ENCODE data around the gene CEP78. TPM values are rescaled to one million over a fixed set of nuclear protein-coding genes. Genes with fewer than 3 reads are reported as not detected.

Gene CEP78
- total and polyA plus RNA-seq, 2 donors from 2014 or later: 7.5 to 8.9 TPM

DNA sequence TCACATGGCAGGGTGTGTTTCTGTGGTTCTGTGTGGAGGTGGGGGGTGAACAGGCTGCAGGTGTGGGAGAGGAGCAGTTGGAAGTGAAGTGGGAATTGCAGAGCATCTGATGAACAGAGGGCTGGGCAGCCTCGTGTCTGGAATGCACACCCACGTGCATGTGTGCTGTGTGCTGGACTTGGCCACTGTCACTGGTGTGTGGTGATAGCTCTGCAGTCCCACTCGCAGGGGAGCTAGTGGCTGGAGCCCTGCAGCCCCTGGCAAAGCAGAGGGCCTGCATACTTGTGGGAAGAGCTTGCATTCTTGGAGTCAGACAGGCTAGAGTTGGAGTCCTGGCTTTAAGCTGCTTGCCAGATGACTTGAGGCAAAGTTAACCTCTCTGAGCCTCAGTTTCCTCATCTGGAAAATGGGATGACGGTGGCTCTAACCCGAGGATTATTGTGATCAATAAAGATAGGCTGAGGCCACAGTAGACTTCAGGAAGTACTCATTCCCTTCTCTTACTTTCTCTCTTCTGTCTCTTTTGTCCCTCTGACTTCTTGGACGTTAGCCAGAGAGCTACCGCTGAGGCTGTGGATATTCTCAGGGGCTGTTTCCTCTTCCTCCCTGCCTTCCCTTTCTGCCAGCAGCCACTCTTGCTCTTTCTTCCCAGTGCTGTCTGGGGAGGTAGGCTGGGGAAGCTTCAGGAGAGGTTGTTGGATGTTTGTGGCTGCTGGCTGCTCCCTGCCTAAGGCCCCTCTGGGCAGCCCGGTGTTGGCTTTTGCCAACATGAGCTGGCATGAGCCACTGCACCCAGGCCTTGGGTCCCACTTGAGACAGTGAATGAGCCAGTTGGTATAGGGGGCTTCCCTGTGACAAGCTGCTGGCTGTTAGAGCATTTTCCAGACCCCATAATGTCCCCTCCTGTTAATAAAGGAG is 79.3 kb downstream of the CEP78 start:
- DNase-seq (peak in 1 of 5 donors; percentile 11), FAIRE-seq (no peak)
- Histone ChIP-seq H3K36me3 (ENCODE audit: control insufficient read depth in 2 of 3, insufficient read depth in 3 of 3, low read length in 3 of 3) (peaks cover 2 to 5% (median 4%) of the 10 kb centered on the region in 3 donors), H3K27me3 (ENCODE audit: control insufficient read depth, insufficient read depth, low read length) (no peaks in the 10 kb centered on the region), H3K9me3 (ENCODE audit: control insufficient read depth in 2 of 3, insufficient read depth in 1 of 3, low read length in 3 of 3) (no peaks in the 10 kb centered on the region), H3K4me1 (ENCODE audit: control insufficient read depth in 2 of 3, insufficient read depth in 2 of 3, low read depth in 1 of 3, low read length in 3 of 3) (no peaks in the 10 kb centered on the region), H3K4me3 (ENCODE audit: low read length in 3 of 3) (no peak overlapping the region), H3K27ac (ENCODE audit: low read depth in 2 of 2, low read length in 2 of 2) (no peak overlapping the region), H3K9ac (ENCODE audit: low read length in 3 of 3) (no peak overlapping the region)
- intact Hi-C loops (cut with DNase I): no loop called here
- TF ChIP-seq CTCF (IDR thresholded peaks at IDR 0.05; ENCODE audit: borderline replicate concordance, extremely low read depth, insufficient read depth): no peak

DNA sequence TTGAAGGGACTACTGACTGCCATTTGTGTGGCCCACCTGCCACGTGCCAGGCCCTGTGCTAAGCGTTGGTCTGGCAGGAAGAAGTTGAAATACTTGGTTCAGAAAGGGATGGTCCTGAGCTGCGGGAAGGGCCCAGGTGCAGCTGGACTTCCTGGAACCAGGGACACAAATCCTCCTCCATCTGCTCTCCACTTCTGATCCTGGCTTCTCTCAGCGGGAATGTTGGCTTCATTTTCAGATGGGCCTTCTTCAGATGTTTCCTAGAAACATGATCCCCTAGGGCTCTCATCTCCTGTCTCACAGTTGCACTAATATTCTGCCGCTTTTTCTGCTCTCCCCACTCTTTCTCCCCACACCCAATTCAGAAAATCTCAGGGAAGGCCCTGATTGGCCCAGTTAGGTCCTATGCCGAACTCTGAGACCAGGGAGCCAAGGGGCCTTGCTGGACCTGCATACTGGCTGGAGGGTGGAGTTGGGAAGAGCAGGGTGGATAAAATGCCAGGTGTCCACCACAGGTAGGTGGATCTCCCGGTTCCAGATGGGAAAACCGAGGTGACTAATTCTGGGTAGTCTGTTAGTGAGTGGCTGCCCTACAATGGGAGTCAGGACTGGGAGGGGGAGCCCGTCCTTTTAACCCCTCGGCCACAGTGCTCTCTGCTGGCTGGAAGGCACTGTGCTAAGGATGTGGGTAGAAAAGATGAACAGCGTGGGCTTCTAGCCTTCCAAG is 80.5 kb downstream of the CEP78 start:
- no peaks in the 10 kb centered on the region for H3K27me3 ChIP-seq (ENCODE audit: control insufficient read depth, insufficient read depth, low read length)
- intact Hi-C loops (cut with DNase I): no loop called here
- peaks cover 2 to 5% (median 4%) of the 10 kb centered on the region in 3 donors for H3K36me3 ChIP-seq (ENCODE audit: control insufficient read depth in 2 of 3, insufficient read depth in 3 of 3, low read length in 3 of 3)
- H3K27ac ChIP-seq (ENCODE audit: low read depth in 2 of 2, low read length in 2 of 2): no peak overlapping the region
- FAIRE-seq (no peak), DNase-seq (no peak)
- H3K9me3 ChIP-seq (ENCODE audit: control insufficient read depth in 2 of 3, insufficient read depth in 1 of 3, low read length in 3 of 3): no peaks in the 10 kb centered on the region
- TF ChIP-seq CTCF (IDR thresholded peaks at IDR 0.05; ENCODE audit: borderline replicate concordance, extremely low read depth, insufficient read depth): no peak
- H3K4me3 ChIP-seq (ENCODE audit: low read length in 3 of 3): no peak overlapping the region
- no peak overlapping the region for H3K9ac ChIP-seq (ENCODE audit: low read length in 3 of 3)
- H3K4me1 ChIP-seq (ENCODE audit: control insufficient read depth in 2 of 3, insufficient read depth in 2 of 3, low read depth in 1 of 3, low read length in 3 of 3): no peaks in the 10 kb centered on the region

DNA sequence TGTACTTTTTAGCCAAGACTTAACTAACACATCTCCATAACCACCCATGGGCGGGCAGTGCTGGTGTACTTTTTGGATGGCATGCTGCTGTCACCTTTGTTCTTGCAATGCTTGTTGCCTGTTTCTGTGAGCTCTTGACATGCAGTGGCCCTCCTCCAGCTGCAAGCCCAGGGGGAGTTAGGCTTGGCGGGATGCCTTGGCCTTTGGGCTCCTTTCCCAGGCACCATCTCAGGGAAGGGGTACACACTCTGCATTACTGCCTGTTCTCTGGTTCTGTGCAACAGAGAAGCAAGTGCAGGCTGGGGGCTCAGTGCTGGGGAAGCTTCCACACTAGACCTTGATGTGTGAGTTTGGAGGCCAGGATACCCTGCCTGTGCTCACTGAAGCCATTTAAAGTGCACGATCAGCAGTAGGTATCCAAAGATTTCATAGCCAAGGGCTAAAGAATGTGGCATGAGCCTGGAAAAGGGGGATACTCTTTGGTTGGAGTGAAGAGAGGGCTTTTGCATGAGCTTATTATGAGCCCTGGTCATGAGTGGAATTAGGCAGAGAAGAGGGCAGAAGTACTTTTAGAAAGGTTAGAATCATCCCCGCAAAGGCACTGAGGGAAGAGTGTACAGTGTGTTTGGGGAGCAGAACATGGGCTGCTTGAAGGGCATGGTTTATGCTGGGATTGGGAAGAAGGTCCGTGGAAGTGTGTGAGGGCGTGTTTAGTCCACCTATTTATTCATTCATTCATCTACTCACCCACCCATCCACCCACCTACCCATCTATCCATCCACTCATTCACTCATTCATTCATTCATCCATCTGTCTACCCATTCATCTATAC is 83.5 kb downstream of the CEP78 start:
- DNase-seq: no peak
- TF ChIP-seq CTCF (IDR thresholded peaks at IDR 0.05; ENCODE audit: borderline replicate concordance, extremely low read depth, insufficient read depth): no peak
- intact Hi-C loops (cut with DNase I): no loop called here
- Histone ChIP-seq H3K9ac (ENCODE audit: low read length in 3 of 3) (no peak overlapping the region), H3K27ac (ENCODE audit: low read depth in 2 of 2, low read length in 2 of 2) (no peak overlapping the region), H3K36me3 (ENCODE audit: control insufficient read depth in 2 of 3, insufficient read depth in 3 of 3, low read length in 3 of 3) (peaks cover 2 to 5% (median 4%) of the 10 kb centered on the region in 3 donors), H3K9me3 (ENCODE audit: control insufficient read depth in 2 of 3, insufficient read depth in 1 of 3, low read length in 3 of 3) (no peaks in the 10 kb centered on the region), H3K27me3 (ENCODE audit: control insufficient read depth, insufficient read depth, low read length) (no peaks in the 10 kb centered on the region), H3K4me1 (ENCODE audit: control insufficient read depth in 2 of 3, insufficient read depth in 2 of 3, low read depth in 1 of 3, low read length in 3 of 3) (no peaks in the 10 kb centered on the region), H3K4me3 (ENCODE audit: low read length in 3 of 3) (no peak overlapping the region)
- FAIRE-seq: no peak

Measured in kidney (tissue), 14 donors.